GM23338 (cell line): Measurements from ENCODE around the gene MBOAT1. TPM values are rescaled to one million over a fixed set of nuclear protein-coding genes. Genes with fewer than 3 reads are reported as not detected.

Experiments
- ATAC-seq: fragments of 200-7000 bp; cut with Tn5 transposase; 3 replicates; pipeline ENCODE4 v1.9.1; 2020
- DNase-seq: peaks from one replicate; pipeline ENCODE4 v3.0.0-alpha.2; 2015; ENCODE audit warnings: low spot score
- H2AFZ ChIP-seq: fragments of 200-600 bp; sonication (generic); 2 replicates; pipeline ENCODE4 v1.8.0; 2016; ENCODE audit warnings: antibody characterized with exemption, mild to moderate bottlenecking, moderate library complexity
- H3F3A ChIP-seq: fragments of 200-600 bp; sonication (generic); replicated peaks from 2 replicates; pipeline ENCODE4 v1.8.0; 2017; ENCODE audit warnings: antibody characterized with exemption, mixed run types, low read depth
- H3K27ac ChIP-seq: fragments of 200-600 bp; sonication (generic); 2 replicates; pipeline ENCODE4 v1.6.1; 2016; ENCODE audit warnings: low read depth
- H3K27me3 ChIP-seq: fragments of 200-600 bp; sonication (generic); 2 replicates; pipeline ENCODE4 v1.8.0; 2016; ENCODE audit warnings: mild to moderate bottlenecking, mixed run types, moderate library complexity; ENCODE audit not compliant: insufficient read depth
- H3K36me3 ChIP-seq: fragments of 200-600 bp; sonication (generic); 2 replicates; pipeline ENCODE4 v1.8.0; 2016; ENCODE audit warnings: mild to moderate bottlenecking; ENCODE audit not compliant: insufficient read depth
- H3K4me1 ChIP-seq: fragments of 200-600 bp; sonication (generic); 2 replicates; pipeline ENCODE4 v1.8.0; 2016; ENCODE audit warnings: mild to moderate bottlenecking, moderate library complexity; ENCODE audit not compliant: insufficient read depth
- H3K4me2 ChIP-seq: fragments of 200-600 bp; sonication (generic); 2 replicates; pipeline ENCODE4 v1.7.1; 2017; ENCODE audit warnings: mixed run types
- H3K4me3 ChIP-seq: fragments of 200-600 bp; sonication (generic); 2 replicates; pipeline ENCODE4 v1.6.1; 2016; ENCODE audit warnings: mixed run types
- H3K79me2 ChIP-seq: fragments of 200-600 bp; sonication (generic); replicated peaks from 2 replicates; pipeline ENCODE4 v1.8.0; 2017; ENCODE audit warnings: mild to moderate bottlenecking; ENCODE audit not compliant: insufficient read depth
- H3K9me2 ChIP-seq: fragments of 200-600 bp; sonication (generic); 2 replicates; pipeline ENCODE4 v1.8.0; 2017; ENCODE audit not compliant: insufficient read depth
- H4K20me1 ChIP-seq: fragments of 200-600 bp; sonication (generic); replicated peaks from 2 replicates; pipeline ENCODE4 v1.8.0; 2017; ENCODE audit warnings: mild to moderate bottlenecking; ENCODE audit not compliant: insufficient read depth
- H3K27ac Mint-ChIP-seq: 2 replicates; pipeline ENCODE4 v1.8.0; 2020; ENCODE audit warnings: inconsistent platforms, mild to moderate bottlenecking, moderate library complexity, mixed read lengths
- H3K27me3 Mint-ChIP-seq: 3 replicates; pipeline ENCODE4 v1.8.0; 2022; ENCODE audit warnings: low read depth, mild to moderate bottlenecking, moderate library complexity, mixed read lengths, inconsistent platforms; ENCODE audit not compliant: insufficient read depth, poor library complexity
- H3K36me3 Mint-ChIP-seq: 3 replicates; pipeline ENCODE4 v1.8.0; 2021; ENCODE audit warnings: low read depth, mild to moderate bottlenecking, inconsistent platforms, moderate library complexity, mixed read lengths
- H3K4me1 Mint-ChIP-seq: 3 replicates; pipeline ENCODE4 v1.8.0; 2020; ENCODE audit warnings: mild to moderate bottlenecking, inconsistent platforms, mixed read lengths
- H3K4me3 Mint-ChIP-seq: 3 replicates; pipeline ENCODE4 v1.8.0; 2021; ENCODE audit warnings: moderate library complexity, mild to moderate bottlenecking, inconsistent platforms, mixed read lengths
- H3K9me3 Mint-ChIP-seq: 3 replicates; pipeline ENCODE4 v1.8.0; 2020; ENCODE audit warnings: moderate library complexity, mild to moderate bottlenecking, inconsistent platforms, mixed read lengths
- CREB1 ChIP-seq: fragments of 250-450 bp; sonication (Bioruptor Pico); IDR thresholded peaks from 2 replicates; pipeline ENCODE4 v1.5.0; 2020; ENCODE audit warnings: low read depth, mild to moderate bottlenecking, moderate library complexity
- EZH2 ChIP-seq: fragments of 200-600 bp; sonication (generic); IDR thresholded peaks from one replicate; pipeline ENCODE4 v1.8.0; 2017; ENCODE audit warnings: antibody characterized with exemption, mild to moderate bottlenecking, low read depth; ENCODE audit not compliant: unreplicated experiment
- EZH2phosphoT487 ChIP-seq: fragments of 200-600 bp; sonication (generic); IDR thresholded peaks from one replicate; pipeline ENCODE4 v1.8.1; 2018; ENCODE audit warnings: antibody characterized with exemption; ENCODE audit not compliant: unreplicated experiment
- JUNB ChIP-seq: IDR thresholded peaks from one replicate; pipeline ENCODE4 v1.6.1; 2016; ENCODE audit warnings: antibody characterized with exemption; ENCODE audit not compliant: unreplicated experiment
- NANOG ChIP-seq: IDR thresholded peaks from 2 replicates; pipeline ENCODE4 v1.6.1; 2016; ENCODE audit warnings: antibody characterized with exemption, borderline replicate concordance
- STAT1 ChIP-seq: IDR thresholded peaks from one replicate; pipeline ENCODE4 v1.6.1; 2016; ENCODE audit warnings: antibody characterized with exemption; ENCODE audit not compliant: unreplicated experiment
- ZNF114 ChIP-seq: fragments of 250-450 bp; sonication (Bioruptor Pico); IDR thresholded peaks from 2 replicates; pipeline ENCODE4 v1.5.0; 2020; ENCODE audit warnings: mild to moderate bottlenecking, moderate library complexity
- ZNF331 ChIP-seq: fragments of 250-450 bp; sonication (Bioruptor Pico); IDR thresholded peaks from 2 replicates; pipeline ENCODE4 v1.5.0; 2020; ENCODE audit warnings: low read depth, mild to moderate bottlenecking, moderate library complexity
- ZNF462 ChIP-seq: fragments of 250-450 bp; sonication (Bioruptor Pico); IDR thresholded peaks from 2 replicates; pipeline ENCODE4 v1.5.0; 2020; ENCODE audit warnings: mild to moderate bottlenecking, moderate library complexity
- polyA plus RNA-seq: library from polyadenylated mRNA; unstranded; fragments of >200 nt; fragmentation: Nextera tagmentation; extraction: Ambion mirVana; gene quantifications from 2 replicates; pipeline ENCODE4 v1.2.1, GENCODE V29; 2016
- total RNA-seq: library from RNA; depleted of rRNA; stranded (reverse); fragments of >200 nt; shearing (Covaris generic); gene quantifications from 2 replicates; pipeline ENCODE4 v1.2.3, GENCODE V29; 2014

Gene MBOAT1
- total and polyA plus RNA-seq, 2 experiments from 2014 or later = 3.8 to 18.6 TPM

GRCh38 chr6:20192625-20193024 is 19.6 kb downstream of the MBOAT1 start (continued):
- no peak for TF ChIP-seq EZH2
- no peak for TF ChIP-seq JUNB
- no peak for TF ChIP-seq ZNF462 (CRISPR knock-in tag)

DNA sequence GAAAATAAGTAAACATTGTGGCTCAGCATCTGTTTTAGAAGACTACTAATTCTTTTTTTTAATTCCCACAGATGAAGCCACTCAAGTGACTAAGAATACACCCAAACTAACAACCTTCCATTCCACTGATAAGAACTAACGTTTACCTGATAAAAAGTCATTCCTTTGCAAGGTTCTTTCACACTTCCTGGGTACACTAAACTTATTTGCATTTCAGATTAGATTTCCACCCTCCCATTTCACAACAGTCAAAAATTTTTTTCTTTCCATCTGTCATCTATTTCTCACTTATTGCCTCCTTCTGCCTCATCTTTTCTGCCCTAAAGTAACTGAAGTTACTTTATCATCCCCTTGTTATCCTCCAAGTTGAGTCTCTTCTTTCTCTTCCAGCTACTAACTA is 20.3 kb downstream of the MBOAT1 start:
- DNase-seq (no peak), ATAC-seq (no peak)
- Histone ChIP-seq H3K4me3 (no peak overlapping the region), H3K27ac (no peak overlapping the region), H3K9me2 (peaks cover 4% of the 10 kb centered on the region), H4K20me1 (no peaks in the 10 kb centered on the region; the same call in 1 of the 2 replicates), H3K36me3 (peaks cover 7% of the 10 kb centered on the region; the same call in 1 of the 2 replicates), H2AFZ (no peak overlapping the region), H3K4me2 (no peak overlapping the region), H3K27me3 (no peaks in the 10 kb centered on the region), H3K79me2 (peaks cover 42% of the 10 kb centered on the region), H3K4me1 (no peaks in the 10 kb centered on the region), H3F3A (no peaks in the 10 kb centered on the region)
- Mint-ChIP-seq H3K27ac (no peak overlapping the region), H3K9me3 (peaks cover 27% of the 10 kb centered on the region), H3K4me3 (no peak overlapping the region), H3K4me1 (peaks cover 5% of the 10 kb centered on the region; the same call in 2 of the 3 replicates), H3K27me3 (peaks cover 4% of the 10 kb centered on the region), H3K36me3 (peaks cover 32% of the 10 kb centered on the region)
- TF ChIP-seq ZNF114 (CRISPR knock-in tag) (no peak), ZNF331 (CRISPR knock-in tag) (no peak), ZNF462 (CRISPR knock-in tag) (no peak), CREB1 (CRISPR knock-in tag) (no peak), EZH2 (no peak), EZH2phosphoT487 (no peak), JUNB (no peak), STAT1 (no peak), NANOG (no peak)
